ENCODE measurements around the gene CEP131.
A peak's percentile ranks its signal among the peaks of the same experiment; 100 is the strongest.
"Not testable (repeated sequence)": the region's sequence is repeated elsewhere in the genome, so short reads cannot be mapped to it uniquely, and the experiment has no call there.

CEP131 gene

DNA sequence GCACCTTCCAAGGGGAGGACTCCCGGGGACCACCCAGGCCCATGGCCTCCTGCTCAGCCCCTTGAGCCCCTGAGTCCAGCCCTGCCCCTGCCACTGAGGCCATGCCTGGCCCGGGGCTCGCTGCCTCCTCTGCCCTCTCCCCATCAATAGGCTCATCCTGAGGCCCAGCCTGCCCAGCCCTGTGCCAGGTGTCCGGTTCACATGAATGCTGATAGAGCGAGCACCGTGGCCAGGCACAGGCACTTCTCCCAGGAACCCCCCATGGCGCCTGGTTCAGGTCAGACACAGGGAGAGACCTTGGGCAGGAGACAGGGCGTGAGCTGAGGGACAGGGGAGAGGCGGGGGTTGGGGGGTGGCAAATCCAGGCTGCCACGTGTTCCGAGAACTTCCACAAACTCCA is 60.3 kb downstream of the CEP131 start:
- no peak for DNase-seq

DNA sequence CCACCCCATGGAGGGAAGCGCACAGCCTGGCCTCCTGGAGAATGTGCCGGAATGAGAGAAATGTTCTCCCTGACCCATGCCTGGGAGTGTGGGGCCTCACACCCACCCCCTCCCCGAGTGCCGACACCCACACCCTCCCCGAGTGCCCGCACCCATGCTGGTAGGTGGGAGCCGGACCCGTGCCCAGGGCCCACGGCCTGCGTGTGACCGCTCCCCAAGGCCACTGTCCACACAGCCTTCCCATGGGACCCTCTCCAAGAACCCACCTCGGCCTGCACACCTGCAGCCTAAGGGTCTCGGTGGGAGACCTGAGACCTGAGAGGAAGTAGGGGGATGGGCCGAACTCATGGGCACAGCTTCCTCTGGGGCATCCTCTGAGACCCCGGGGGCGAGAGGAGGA is 60.8 kb downstream of the CEP131 start:
- no peak for DNase-seq

DNA sequence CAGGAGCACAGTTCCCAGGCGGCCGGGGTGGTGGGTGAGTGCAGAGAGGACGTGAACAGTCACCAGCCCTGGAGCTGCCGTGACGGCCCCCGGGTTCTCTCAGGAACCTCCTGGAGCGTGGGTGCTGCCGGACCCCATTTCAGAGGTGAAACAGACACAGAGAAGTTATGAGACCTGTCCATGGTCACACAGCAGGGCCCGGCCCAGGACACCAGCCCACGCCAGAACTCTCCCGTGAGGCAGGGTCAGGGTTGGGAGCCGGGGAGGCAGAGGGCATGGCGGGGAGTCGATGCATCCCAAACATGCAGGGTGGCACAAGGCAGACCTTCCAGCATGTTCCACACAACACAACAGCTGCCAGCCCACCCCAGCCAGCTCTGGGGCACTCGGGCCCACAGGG is 61.2 kb downstream of the CEP131 start:
- peak; percentile 25 for DNase-seq

DNA sequence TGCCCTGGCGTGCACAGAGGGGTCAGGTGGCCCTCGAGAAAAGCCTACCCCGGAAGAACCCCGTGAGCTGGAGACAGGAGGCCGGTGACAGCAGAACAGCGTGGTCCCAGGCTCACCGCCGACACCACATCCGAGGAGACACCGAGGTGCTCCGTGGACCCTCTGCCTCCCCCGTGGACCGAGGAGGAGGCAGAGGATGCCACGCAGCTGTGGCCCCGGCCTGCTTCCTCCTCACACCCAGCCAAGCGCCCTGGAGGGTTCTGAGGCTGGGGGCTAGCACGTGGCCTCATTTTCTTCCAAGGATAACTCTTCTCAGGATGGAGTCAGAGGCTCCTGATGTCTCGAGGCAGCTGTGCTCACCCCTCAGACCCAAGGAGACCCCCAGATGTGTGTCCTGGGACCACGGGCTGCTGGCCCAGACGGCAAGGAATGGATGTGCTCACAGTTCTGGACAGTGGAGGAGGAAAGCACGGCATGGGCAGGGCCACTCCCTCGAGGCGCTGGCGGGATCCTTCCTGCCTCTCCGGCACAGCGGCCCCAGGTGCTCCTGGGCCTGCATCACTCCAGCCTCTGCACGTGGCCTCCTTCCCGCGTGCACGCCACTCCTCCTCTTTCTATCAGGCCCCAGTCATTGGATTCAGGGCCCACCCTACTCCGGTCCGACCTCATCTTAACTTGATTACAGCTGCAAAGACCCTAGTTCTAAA is 61.9 kb downstream of the CEP131 start:
- DNase-seq, result peak; percentile 18

DNA sequence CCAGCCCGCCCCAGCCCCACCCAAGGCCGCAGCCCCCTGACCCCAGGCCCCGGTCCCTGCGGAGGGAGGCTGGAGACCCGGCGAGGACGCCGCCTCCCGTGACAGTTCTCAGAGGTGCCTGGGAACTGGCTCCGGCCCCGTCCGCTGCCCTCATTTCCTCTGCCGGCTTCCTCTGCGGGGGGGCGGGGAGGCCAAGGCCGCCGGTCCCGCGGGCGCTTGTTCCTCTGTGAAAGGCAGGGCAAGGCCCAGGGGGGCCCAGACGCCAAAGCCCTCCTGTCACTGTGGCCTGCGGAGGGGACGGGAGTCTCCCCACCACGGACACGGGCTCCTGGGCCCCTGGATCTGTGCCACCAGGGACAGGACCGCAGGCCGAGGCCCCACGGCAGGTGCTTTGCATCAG is 62.5 kb downstream of the CEP131 start:
- no peak for DNase-seq

DNA sequence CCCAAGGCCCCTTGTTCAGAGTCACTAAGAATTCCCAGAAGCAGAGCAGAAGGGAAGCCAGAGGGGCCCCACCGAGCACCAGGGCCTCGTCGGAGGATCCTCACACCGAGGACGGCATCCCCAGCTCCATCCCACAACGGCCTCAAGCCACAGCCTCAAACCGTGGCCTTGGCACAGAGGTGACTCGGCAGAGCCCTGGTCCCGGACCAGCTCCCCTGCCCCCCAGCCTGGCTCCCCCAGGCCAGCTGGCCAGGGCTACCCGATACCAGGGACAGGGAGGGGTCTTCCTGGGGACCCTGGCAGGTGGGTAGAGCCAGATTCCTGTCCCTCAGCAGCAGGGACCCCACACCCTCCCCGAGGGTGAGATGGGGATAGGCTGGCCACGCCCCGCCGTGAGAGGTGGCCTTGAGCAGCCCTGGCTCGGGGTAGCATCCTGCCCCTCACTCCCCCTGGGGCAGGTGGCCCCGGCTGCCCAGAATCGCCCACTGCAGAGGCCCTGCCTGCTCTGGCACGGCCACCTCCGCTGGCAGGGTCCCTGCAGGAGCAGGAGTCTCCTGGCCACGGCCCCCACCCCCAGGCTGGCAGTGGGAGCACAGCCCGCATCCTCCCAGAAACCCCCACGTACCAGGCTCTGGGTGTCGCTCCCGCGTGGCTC is 63.0 kb downstream of the CEP131 start:
- peak; percentile 26 for DNase-seq

DNA sequence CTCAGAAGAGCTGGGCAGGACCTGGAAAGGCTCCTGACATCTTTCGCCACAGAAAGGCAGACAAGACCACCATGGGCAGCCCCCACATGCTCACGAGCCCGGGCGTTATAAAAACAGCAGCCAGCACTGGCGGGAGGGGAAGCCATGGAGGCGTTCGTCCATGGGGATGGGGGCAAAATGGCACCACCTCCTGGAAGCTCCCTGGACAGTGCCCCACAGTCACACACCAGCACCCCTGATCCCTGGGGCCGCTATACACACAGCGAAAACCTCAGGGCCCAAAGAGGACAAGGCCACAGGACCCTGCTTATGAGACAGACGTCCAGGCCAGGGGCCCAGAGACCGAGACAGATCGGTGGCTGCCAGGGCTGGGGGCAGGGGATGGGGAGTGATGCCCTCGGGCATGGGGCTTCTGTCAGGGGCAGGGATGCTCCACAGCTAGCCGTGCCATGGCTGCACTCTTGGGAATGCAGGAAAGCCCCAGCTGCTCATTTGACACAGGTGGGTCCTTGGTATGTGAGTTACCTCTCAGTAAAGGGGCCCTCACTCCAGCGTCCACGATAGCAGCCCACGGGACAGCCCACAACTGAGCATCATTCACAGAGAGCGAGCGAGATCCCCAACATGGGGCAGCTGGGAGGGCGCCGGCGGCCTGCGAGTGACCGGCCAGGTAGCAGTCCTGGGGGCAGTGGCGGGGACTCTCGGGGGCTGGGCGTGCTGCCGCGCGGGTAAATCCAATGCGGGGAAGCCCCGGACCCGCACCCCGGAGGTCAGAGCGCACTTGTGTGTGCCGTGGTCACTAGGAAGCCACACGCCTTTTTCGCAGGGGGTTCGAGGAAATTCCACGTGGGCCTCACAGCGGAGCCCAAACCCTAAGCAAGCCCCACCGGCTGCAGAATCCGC is 63.8 kb downstream of the CEP131 start:
- DNase-seq, result peak; percentile 24

DNA sequence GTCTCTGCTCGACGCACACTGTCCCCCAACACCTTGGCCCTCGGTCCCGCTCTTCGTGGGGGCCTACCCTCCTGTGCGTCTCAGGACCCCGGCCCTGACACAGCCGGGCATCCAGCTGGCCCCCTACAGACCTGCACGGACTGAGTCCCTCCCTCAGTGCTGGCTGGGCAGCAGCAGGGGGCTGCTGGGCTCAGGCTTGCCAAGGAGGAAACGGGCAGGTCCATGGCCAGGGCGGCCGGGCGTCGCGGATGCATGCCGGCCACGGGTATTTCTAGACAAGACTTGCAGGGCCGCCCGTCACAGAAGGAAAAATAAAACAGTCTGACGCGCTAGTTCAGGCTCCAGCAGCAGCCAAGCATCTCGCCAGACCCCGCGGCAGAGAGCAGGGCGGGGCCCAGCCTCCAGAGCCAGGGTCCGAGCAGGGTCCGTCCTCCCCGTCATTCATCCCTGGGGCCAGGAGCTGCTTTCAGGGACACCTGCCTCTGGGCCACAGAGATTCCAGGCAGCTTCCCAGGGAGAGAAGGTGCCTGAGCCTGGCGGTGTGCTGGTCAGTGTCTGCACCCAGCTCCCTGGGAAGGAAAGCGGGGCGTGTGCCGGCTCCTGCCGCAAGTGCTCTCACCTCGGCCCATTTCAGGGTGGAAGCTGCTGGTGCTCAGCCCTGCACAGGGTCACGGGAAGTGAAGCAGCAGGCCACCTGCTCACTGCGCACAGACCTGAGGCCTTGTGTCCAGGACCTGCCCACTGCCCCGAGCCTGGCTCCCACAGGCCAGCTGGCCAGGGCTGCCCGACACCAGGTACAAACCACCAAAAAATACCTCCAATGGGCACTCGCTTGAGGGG is 64.7 kb downstream of the CEP131 start:
- DNase-seq, result peak; percentile 22

DNA sequence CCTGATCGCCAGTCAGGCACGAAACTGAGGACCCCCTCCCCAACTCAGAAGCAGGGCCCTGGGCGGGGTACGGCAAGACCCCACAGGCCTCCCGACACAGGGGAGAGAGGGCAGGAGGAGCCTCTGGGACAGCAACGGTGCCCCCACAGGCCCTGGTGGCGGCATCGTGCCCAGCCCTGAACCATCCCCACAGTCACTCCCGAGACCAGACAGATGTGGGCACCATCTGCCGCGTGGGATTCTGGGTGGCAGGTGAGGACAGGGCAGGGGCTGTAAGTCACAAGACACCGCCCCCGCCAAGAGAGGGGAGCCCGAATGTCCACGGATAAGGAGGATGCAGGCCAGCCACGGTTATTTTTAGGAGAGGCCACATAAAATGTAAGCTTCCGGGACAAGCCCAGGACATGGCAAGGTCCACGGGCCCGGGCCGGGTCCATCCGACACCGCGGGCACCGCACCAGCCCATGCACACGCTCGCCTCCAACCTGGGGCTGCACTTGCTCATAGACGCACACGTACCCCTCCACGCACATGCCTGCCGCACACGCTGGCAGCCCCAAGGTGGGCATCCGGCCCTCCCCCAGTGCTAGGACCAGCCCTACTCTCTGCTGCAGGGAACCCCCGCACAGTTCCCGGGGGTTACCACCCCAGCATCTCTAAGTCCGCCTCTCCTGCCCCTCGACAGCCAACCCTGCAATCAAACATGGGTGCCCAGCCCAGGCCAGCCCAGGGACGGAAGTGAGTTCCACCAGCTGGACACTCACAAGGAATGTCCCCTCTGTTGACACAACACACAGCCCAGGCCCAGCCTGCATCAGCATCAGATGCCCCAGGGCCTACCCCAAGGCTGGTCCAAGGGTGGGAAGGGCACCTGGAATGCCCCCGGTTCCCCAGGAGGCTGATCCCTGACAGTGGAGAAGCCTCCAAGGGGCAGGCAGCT is 65.6 kb downstream of the CEP131 start:
- peak; percentile 23 for DNase-seq

DNA sequence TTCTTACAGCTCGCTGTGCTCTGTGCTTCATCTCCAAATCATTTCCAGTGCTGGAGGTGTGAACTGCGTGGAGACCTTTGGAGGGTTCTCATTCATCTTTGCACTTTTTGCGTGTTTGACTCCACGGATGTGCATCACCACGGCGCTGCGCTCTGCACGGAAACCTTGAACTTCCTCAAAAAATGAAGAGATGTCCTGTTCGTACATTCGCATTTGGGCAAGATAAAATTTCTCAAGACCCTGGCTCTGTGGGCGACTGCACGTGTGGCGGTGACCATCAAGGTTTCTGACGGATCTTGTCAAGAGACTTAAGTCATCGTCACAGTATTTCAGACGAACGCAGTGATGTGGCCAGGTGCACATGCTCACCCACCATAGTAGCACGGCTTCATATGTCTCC is 67.8 kb downstream of the CEP131 start:
- peak; percentile 20 for DNase-seq

DNA sequence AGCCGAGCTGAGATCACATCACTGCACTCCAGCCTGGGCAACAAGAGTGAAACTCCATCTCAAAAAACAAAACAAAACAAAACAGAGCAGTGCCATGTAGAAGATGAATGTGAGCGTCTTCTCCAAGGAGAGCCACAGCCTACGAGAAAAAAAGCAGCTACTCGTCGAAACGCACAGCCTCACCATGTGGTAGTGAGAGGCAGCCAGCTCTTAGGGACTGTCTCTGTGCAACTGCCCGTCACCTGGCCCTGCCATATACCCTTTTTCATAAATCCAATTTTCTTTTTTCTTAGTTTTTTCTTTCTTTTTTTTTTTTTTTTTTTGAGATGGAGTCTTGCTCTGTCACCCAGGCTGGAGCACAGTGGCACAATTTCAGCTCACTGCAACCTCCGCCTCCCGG is 68.7 kb downstream of the CEP131 start:
- DNase-seq, result peak; percentile 13

DNA sequence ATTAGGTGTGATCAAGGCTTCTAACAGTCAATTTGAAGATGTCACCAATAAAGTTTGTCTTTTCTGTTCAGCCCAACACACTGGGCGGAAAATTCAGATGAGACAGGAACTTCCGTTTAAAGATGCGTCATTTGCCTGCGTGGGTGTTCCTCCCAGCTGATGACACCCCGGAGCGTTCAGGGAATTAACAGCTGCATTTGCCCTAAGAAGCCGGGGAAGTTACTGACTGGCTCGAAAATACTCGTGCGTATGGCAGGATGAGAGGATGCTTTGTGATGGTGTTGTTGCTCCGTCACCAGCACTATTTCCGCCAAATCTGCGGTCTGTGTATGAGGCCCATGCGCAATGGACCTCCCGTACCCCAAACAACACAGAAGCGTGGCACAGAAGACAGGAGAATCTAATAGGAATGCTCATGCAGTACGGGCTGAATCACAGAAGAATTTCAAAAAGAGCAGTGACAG is 69.4 kb downstream of the CEP131 start:
- peak; percentile 47 for DNase-seq

DNA sequence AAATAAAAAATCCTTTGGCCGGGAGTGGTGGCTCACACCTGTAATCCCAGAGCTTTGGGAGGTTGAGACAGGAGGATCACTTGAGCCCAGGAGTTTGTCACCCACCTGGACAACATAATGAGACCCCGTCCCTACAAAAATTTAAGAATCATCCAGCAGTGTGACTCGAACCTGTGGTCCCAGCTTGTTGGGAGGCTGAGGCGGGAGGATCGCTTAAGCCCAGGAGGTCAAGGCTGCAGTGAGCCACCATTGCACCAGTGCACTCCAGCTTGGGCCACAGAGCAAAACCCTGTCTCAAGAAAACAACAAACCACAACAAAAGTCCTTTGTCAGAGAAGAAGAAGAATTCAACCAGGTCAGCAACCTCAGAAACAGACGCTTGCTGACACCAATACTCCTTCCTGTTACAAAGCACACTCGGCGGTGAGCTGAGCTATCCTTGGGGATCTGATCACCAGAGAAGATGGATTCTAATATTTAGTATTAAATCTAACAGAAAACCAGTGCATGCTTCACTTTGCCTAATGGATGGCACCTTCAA is 70.4 kb downstream of the CEP131 start:
- DNase-seq, result peak; percentile 1

DNA sequence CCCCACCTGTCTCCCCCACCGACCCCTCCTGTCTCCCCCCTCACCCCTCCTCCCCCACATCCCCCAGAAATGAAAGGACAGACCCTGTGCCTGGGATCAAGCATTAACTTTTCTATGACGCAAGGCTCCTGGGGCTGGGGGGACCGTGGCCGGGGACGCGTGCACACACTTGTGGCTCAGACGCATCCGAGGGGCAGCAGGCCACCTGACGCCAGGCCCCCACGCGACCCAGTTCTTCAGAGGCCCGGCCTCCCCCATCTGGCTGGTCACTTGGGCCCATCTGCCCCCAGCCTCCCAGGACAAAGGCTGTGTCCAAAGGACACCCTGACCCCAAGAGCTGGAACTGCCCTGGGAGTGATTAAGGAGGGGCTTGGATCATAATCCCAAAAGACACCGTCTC is 71.5 kb downstream of the CEP131 start:
- peak; percentile 18 for DNase-seq

DNA sequence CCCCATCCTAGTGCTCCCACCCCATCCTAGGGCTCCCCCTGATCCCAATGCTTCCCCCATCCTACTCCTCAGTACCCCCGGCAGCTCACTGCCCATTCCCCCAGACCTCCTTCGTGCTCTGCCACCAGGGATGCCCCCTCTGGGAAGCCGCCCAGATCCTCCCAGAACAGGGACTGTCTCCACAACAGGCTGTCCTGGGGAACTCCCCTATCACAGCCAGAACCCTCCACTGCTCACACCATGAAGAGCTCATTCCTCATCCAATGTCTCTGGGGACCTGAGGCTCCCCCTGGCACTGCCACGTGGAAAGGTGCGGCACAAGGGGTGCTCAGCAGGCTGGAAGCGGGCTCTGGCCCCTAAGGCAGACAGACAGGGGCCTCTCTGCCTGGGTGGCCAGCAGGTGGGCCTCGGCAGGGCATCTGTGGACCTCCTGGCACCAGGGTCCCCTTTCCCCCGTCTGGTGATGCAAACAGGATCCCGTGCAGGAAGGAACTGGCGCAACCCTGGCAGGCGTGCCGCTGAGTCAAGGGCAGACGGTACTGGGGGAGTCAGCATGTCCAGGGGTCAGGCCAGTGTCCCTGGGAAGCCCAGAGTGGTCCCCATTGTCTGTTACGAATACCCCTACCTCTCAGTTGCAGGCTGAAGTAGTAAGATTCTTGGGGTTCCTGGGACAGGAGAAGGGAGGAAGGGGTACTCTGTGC is 72.2 kb downstream of the CEP131 start:
- DNase-seq, result peak; percentile 24

DNA sequence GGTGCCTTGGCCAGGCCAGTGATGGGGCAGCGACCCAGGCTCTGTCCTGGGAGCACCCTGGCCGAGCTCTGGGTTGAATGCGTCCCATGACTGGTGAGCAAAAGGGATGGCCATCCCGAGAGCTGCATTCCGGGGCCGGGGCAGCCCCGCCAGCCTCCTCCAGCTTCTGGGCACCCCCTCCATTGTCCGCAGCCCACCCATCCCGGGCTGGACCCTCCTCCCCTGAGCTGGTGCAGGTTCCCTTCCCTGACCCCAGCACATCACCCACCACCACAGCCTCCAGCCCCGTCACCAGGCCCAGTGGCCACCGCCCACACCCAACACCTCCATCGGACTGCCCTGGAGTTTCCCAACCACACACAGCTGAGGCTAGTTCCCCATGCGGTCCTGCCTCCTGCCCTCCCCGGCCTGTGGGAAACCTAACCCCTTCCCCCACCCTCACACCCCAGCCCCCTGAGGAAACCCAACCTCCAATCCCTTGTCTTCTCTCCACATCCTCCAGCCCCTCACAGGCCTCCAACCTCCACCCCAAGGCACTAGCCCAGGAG is 73.7 kb downstream of the CEP131 start:
- no peak for DNase-seq

DNA sequence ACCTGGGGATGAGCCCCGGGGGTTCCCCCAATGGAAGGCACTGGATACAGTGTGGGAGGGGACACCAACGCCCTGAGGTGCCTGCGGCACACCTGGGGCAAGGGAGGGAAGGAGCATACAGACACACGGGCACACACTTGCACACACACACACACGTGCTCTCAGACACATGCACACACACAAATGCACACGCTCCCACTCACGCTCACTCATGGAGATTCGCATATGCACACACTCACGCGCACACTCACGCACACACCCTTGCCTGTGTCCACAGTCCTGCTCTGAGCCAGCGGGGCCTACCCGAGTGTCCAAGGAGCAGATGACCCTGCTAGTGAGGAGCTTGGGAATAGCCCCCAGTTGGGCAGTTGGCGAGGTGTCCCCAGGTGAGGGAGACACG is 74.2 kb downstream of the CEP131 start:
- no peak for DNase-seq

DNA sequence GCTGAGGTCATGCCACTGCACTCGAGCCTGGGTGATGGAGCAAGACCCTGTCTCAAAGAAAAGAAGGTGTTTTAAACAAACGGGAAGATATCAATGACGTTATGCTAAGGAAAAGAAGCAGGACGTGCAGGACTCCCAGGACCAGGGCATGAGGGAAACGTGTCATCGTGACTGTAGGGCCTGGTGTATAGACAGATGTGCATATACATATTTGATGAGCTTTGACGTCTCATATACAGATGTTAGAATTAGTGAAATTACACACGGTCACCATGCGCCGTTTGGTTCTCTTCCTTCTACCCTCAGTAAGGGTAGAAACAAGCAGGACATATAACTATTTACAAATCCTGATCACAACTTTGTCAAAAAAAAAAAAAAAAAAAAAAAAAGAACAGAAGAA is 75.1 kb downstream of the CEP131 start:
- DNase-seq, result no peak

DNA sequence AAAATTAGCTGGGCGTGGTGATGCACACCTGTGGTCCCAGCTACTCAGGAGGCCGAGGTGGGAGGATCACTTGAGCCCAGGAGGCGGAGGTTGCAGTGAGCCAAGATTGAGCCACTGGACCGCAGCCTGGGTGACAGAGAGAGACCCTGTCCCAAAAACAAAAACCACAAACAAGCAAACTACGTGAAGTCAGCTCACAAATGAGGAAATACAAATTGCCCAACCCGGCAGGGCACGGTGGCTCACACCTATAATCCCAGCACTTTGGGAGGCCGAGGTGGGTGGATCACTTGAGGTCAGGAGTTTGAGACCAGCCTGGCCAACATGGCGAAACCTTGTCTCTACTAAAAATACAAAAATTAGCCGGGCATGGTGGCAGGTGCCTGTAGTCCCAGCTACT is 76.6 kb downstream of the CEP131 start:
- DNase-seq, result not testable (repeated sequence)

DNA sequence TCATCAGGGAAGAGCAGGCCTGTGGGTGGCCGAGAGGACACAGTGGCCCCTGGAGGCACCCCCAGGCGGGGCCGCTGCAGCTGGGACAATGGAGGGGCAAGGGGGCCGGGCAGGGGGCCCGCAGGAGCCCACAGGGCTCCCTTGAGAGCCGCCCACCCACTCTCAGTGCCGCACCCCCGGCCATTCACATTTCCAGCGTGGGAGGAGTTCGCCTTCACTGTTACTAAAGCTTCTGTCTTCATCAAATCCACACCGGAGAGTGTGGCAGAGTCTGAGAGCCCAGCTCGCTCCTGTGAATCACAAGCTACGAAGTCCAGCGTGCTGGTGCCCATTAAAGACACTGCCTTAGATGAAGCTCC is 78.4 kb downstream of the CEP131 start:
- DNase-seq, result no peak
